ENCODE measurements around the gene ATXN2.
"Not testable (repeated sequence)": the region's sequence is repeated elsewhere in the genome, so short reads cannot be mapped to it uniquely, and the experiment has no call there.

Gene ATXN2

GRCh38 chr12:111600205-111600642 is 1.1 kb upstream of the ATXN2 start:
- Histone ChIP-seq H3K9me3 (ENCODE audit: control insufficient read depth in 1 of 2, low read length in 2 of 2) (no peaks in the 10 kb centered on the region), H3K27me3 (ENCODE audit: control insufficient read depth in 1 of 2, insufficient read depth in 2 of 2, low read length in 2 of 2) (no peaks in the 10 kb centered on the region), H3K4me3 (ENCODE audit: low read depth in 1 of 2, low read length in 2 of 2) (peak overlapping the region; percentile 83 to 96), H3K4me1 (ENCODE audit: control insufficient read depth in 1 of 2, insufficient read depth in 2 of 2, low read length in 2 of 2) (peaks cover 16 to 17% of the 10 kb centered on the region in 2 donors), H3K9ac (ENCODE audit: low read depth in 1 of 2, low read length in 2 of 2) (peak overlapping the region; percentile 74 to 84), H3K27ac (ENCODE audit: low read depth, low read length) (no peak overlapping the region), H3K36me3 (ENCODE audit: control insufficient read depth in 1 of 2, insufficient read depth in 2 of 2, low read length in 2 of 2) (no peaks in the 10 kb centered on the region)

GRCh38 chr12:111599453-111600204 is 514 bp upstream of the ATXN2 start:
- peak overlapping the region; percentile 74 to 84 for H3K9ac ChIP-seq (ENCODE audit: low read depth in 1 of 2, low read length in 2 of 2)
- H3K9me3 ChIP-seq (ENCODE audit: control insufficient read depth in 1 of 2, low read length in 2 of 2): no peaks in the 10 kb centered on the region
- peaks cover 20 to 22% of the 10 kb centered on the region in 2 donors for H3K4me1 ChIP-seq (ENCODE audit: control insufficient read depth in 1 of 2, insufficient read depth in 2 of 2, low read length in 2 of 2)
- H3K27ac ChIP-seq (ENCODE audit: low read depth, low read length): peak overlapping the region; percentile 91
- no peaks in the 10 kb centered on the region for H3K27me3 ChIP-seq (ENCODE audit: control insufficient read depth in 1 of 2, insufficient read depth in 2 of 2, low read length in 2 of 2)
- peak overlapping the region; percentile 83 to 96 for H3K4me3 ChIP-seq (ENCODE audit: low read depth in 1 of 2, low read length in 2 of 2)
- H3K36me3 ChIP-seq (ENCODE audit: control insufficient read depth in 1 of 2, insufficient read depth in 2 of 2, low read length in 2 of 2): no peaks in the 10 kb centered on the region

- Histone ChIP-seq H3K27ac (ENCODE audit: low read depth, low read length) (peak overlapping the region; percentile 80), H3K9ac (ENCODE audit: low read depth in 1 of 2, low read length in 2 of 2) (peak overlapping the region; percentile 70 to 85), H3K27me3 (ENCODE audit: control insufficient read depth in 1 of 2, insufficient read depth in 2 of 2, low read length in 2 of 2) (no peaks in the 10 kb centered on the region), H3K4me3 (ENCODE audit: low read depth in 1 of 2, low read length in 2 of 2) (peak overlapping the region; percentile 85 to 93), H3K4me1 (ENCODE audit: control insufficient read depth in 1 of 2, insufficient read depth in 2 of 2, low read length in 2 of 2) (peaks cover 27 to 30% of the 10 kb centered on the region in 2 donors), H3K9me3 (ENCODE audit: control insufficient read depth in 1 of 2, low read length in 2 of 2) (no peaks in the 10 kb centered on the region), H3K36me3 (ENCODE audit: control insufficient read depth in 1 of 2, insufficient read depth in 2 of 2, low read length in 2 of 2) (no peaks in the 10 kb centered on the region)
Observed at GRCh38 chr12:111597831-111598636, 1.1 kb downstream of the ATXN2 start.

GRCh38 chr12:111596985-111597830 is 1.9 kb downstream of the ATXN2 start:
- no peaks in the 10 kb centered on the region for H3K9me3 ChIP-seq (ENCODE audit: control insufficient read depth in 1 of 2, low read length in 2 of 2)
- H3K27me3 ChIP-seq (ENCODE audit: control insufficient read depth in 1 of 2, insufficient read depth in 2 of 2, low read length in 2 of 2): no peaks in the 10 kb centered on the region
- peaks cover 27 to 30% of the 10 kb centered on the region in 2 donors for H3K4me1 ChIP-seq (ENCODE audit: control insufficient read depth in 1 of 2, insufficient read depth in 2 of 2, low read length in 2 of 2)
- no peaks in the 10 kb centered on the region for H3K36me3 ChIP-seq (ENCODE audit: control insufficient read depth in 1 of 2, insufficient read depth in 2 of 2, low read length in 2 of 2)
- H3K4me3 ChIP-seq (ENCODE audit: low read depth in 1 of 2, low read length in 2 of 2): peak overlapping the region; percentile 85 to 93
- peak overlapping the region; percentile 80 for H3K27ac ChIP-seq (ENCODE audit: low read depth, low read length)
- peak overlapping the region; percentile 70 to 85 for H3K9ac ChIP-seq (ENCODE audit: low read depth in 1 of 2, low read length in 2 of 2)

- not testable (repeated sequence) for H3K9ac ChIP-seq (ENCODE audit: low read depth in 1 of 2, low read length in 2 of 2); H3K9me3 ChIP-seq (ENCODE audit: control insufficient read depth in 1 of 2, low read length in 2 of 2); H3K36me3 ChIP-seq (ENCODE audit: control insufficient read depth in 1 of 2, insufficient read depth in 2 of 2, low read length in 2 of 2); H3K27me3 ChIP-seq (ENCODE audit: control insufficient read depth in 1 of 2, insufficient read depth in 2 of 2, low read length in 2 of 2); H3K27ac ChIP-seq (ENCODE audit: low read depth, low read length); H3K4me3 ChIP-seq (ENCODE audit: low read depth in 1 of 2, low read length in 2 of 2)
- peaks cover 25 to 30% of the 10 kb centered on the region in 2 donors for H3K4me1 ChIP-seq (ENCODE audit: control insufficient read depth in 1 of 2, insufficient read depth in 2 of 2, low read length in 2 of 2)
Observed at GRCh38 chr12:111595341-111595835, 3.7 kb downstream of the ATXN2 start.

GRCh38 chr12:111591399-111592010 is 7.6 kb downstream of the ATXN2 start:
- not testable (repeated sequence) for H3K27ac ChIP-seq (ENCODE audit: low read depth, low read length); H3K36me3 ChIP-seq (ENCODE audit: control insufficient read depth in 1 of 2, insufficient read depth in 2 of 2, low read length in 2 of 2); H3K9me3 ChIP-seq (ENCODE audit: control insufficient read depth in 1 of 2, low read length in 2 of 2); H3K4me3 ChIP-seq (ENCODE audit: low read depth in 1 of 2, low read length in 2 of 2); H3K27me3 ChIP-seq (ENCODE audit: control insufficient read depth in 1 of 2, insufficient read depth in 2 of 2, low read length in 2 of 2); H3K9ac ChIP-seq (ENCODE audit: low read depth in 1 of 2, low read length in 2 of 2)
- peaks cover 14 to 21% of the 10 kb centered on the region in 2 donors for H3K4me1 ChIP-seq (ENCODE audit: control insufficient read depth in 1 of 2, insufficient read depth in 2 of 2, low read length in 2 of 2)

GRCh38 chr12:111590552-111590951 is 8.6 kb downstream of the ATXN2 start:
- Histone ChIP-seq H3K9ac (ENCODE audit: low read depth in 1 of 2, low read length in 2 of 2) (no peak overlapping the region), H3K4me3 (ENCODE audit: low read depth in 1 of 2, low read length in 2 of 2) (no peak overlapping the region), H3K36me3 (ENCODE audit: control insufficient read depth in 1 of 2, insufficient read depth in 2 of 2, low read length in 2 of 2) (no peaks in the 10 kb centered on the region), H3K4me1 (ENCODE audit: control insufficient read depth in 1 of 2, insufficient read depth in 2 of 2, low read length in 2 of 2) (peaks cover 11 to 16% of the 10 kb centered on the region in 2 donors), H3K27ac (ENCODE audit: low read depth, low read length) (no peak overlapping the region), H3K27me3 (ENCODE audit: control insufficient read depth in 1 of 2, insufficient read depth in 2 of 2, low read length in 2 of 2) (no peaks in the 10 kb centered on the region), H3K9me3 (ENCODE audit: control insufficient read depth in 1 of 2, low read length in 2 of 2) (no peaks in the 10 kb centered on the region)

- no peak overlapping the region for H3K27ac ChIP-seq (ENCODE audit: low read depth, low read length)
- no peaks in the 10 kb centered on the region for H3K9me3 ChIP-seq (ENCODE audit: control insufficient read depth in 1 of 2, low read length in 2 of 2)
- peaks cover 7 to 8% of the 10 kb centered on the region in 2 donors for H3K4me1 ChIP-seq (ENCODE audit: control insufficient read depth in 1 of 2, insufficient read depth in 2 of 2, low read length in 2 of 2)
- no peaks in the 10 kb centered on the region for H3K36me3 ChIP-seq (ENCODE audit: control insufficient read depth in 1 of 2, insufficient read depth in 2 of 2, low read length in 2 of 2)
- H3K4me3 ChIP-seq (ENCODE audit: low read depth in 1 of 2, low read length in 2 of 2): no peak overlapping the region
- H3K27me3 ChIP-seq (ENCODE audit: control insufficient read depth in 1 of 2, insufficient read depth in 2 of 2, low read length in 2 of 2): no peaks in the 10 kb centered on the region
- H3K9ac ChIP-seq (ENCODE audit: low read depth in 1 of 2, low read length in 2 of 2): no peak overlapping the region
Observed at GRCh38 chr12:111589601-111590000, 9.5 kb downstream of the ATXN2 start.

GRCh38 chr12:111588010-111588409 is 11.1 kb downstream of the ATXN2 start:
- H3K4me1 ChIP-seq (ENCODE audit: control insufficient read depth in 1 of 2, insufficient read depth in 2 of 2, low read length in 2 of 2): no peaks in the 10 kb centered on the region
- H3K9ac ChIP-seq (ENCODE audit: low read depth in 1 of 2, low read length in 2 of 2): no peak overlapping the region
- no peaks in the 10 kb centered on the region for H3K36me3 ChIP-seq (ENCODE audit: control insufficient read depth in 1 of 2, insufficient read depth in 2 of 2, low read length in 2 of 2)
- no peaks in the 10 kb centered on the region for H3K27me3 ChIP-seq (ENCODE audit: control insufficient read depth in 1 of 2, insufficient read depth in 2 of 2, low read length in 2 of 2)
- no peak overlapping the region for H3K4me3 ChIP-seq (ENCODE audit: low read depth in 1 of 2, low read length in 2 of 2)
- no peak overlapping the region for H3K27ac ChIP-seq (ENCODE audit: low read depth, low read length)
- no peaks in the 10 kb centered on the region for H3K9me3 ChIP-seq (ENCODE audit: control insufficient read depth in 1 of 2, low read length in 2 of 2)
